ENCODE results near the gene LPP. TPM values are rescaled to one million over a fixed set of nuclear protein-coding genes. Genes with fewer than 3 reads are reported as not detected.

The LPP gene
- total RNA-seq, 1 donor = 92.1 TPM

GRCh38 chr3:188505911-188506310, 352.0 kb downstream of the LPP start:
- no peak for TF ChIP-seq CTCF (IDR thresholded peaks at IDR 0.05; ENCODE audit: insufficient read depth, low read length)
- no peak overlapping the region for H3K4me3 ChIP-seq (ENCODE audit: low read depth, low read length)
- DNase-seq (ENCODE audit: low read depth) = no peak

GRCh38 chr3:188506446-188506845, 352.5 kb downstream of the LPP start:
- TF ChIP-seq CTCF (IDR thresholded peaks at IDR 0.05; ENCODE audit: insufficient read depth, low read length) = no peak
- no peak for DNase-seq (ENCODE audit: low read depth)
- no peak overlapping the region for H3K4me3 ChIP-seq (ENCODE audit: low read depth, low read length)

- no peak overlapping the region for H3K4me3 ChIP-seq (ENCODE audit: low read depth, low read length)
- TF ChIP-seq CTCF (IDR thresholded peaks at IDR 0.05; ENCODE audit: insufficient read depth, low read length) = no peak
- DNase-seq (ENCODE audit: low read depth) = peak; percentile 87
These were observed 353.3 kb downstream of the LPP start for GRCh38 chr3:188507244-188507720.

GRCh38 chr3:188508454-188508853, 354.5 kb downstream of the LPP start:
- H3K4me3 ChIP-seq (ENCODE audit: low read depth, low read length) = no peak overlapping the region
- TF ChIP-seq CTCF (IDR thresholded peaks at IDR 0.05; ENCODE audit: insufficient read depth, low read length) = no peak
- no peak for DNase-seq (ENCODE audit: low read depth)

GRCh38 chr3:188509316-188509715, 355.4 kb downstream of the LPP start:
- TF ChIP-seq CTCF (IDR thresholded peaks at IDR 0.05; ENCODE audit: insufficient read depth, low read length) = no peak
- no peak for DNase-seq (ENCODE audit: low read depth)
- H3K4me3 ChIP-seq (ENCODE audit: low read depth, low read length) = no peak overlapping the region

GRCh38 chr3:188510366-188510765, 356.4 kb downstream of the LPP start:
- no peak for TF ChIP-seq CTCF (IDR thresholded peaks at IDR 0.05; ENCODE audit: insufficient read depth, low read length)
- peak; percentile 72 for DNase-seq (ENCODE audit: low read depth)

GRCh38 chr3:188513662-188514328, 359.8 kb downstream of the LPP start:
- no peak for DNase-seq (ENCODE audit: low read depth)
- TF ChIP-seq CTCF (IDR thresholded peaks at IDR 0.05; ENCODE audit: insufficient read depth, low read length) = no peak

More at GRCh38 chr3:188510366-188510765, 356.4 kb downstream of the LPP start:
- H3K4me3 ChIP-seq (ENCODE audit: low read depth, low read length) = no peak overlapping the region

More at GRCh38 chr3:188513662-188514328, 359.8 kb downstream of the LPP start:
- no peak overlapping the region for H3K4me3 ChIP-seq (ENCODE audit: low read depth, low read length)

Data from fibroblast of the aortic adventitia (primary cell).